Measurements from ENCODE around the gene LEAP2. TPM values are rescaled to one million over a fixed set of nuclear protein-coding genes. Genes with fewer than 3 reads are reported as not detected.

LEAP2 gene
- 2.3 TPM for polyA plus RNA-seq (2013, experiment 1 of 4)
- polyA plus RNA-seq (2013, experiment 2 of 4): 2.8 TPM
- 1.5 TPM for polyA plus RNA-seq (2013, experiment 3 of 4)
- 2.5 TPM for polyA plus RNA-seq (2013, experiment 4 of 4)

- H3K27me3 ChIP-seq (ENCODE audit: control insufficient read depth, insufficient read depth, low read length, poor library complexity, severe bottlenecking): no peaks in the 10 kb centered on the region
- H3K9me3 ChIP-seq (ENCODE audit: control insufficient read depth, low read length): no peaks in the 10 kb centered on the region
- H3K4me1 ChIP-seq (ENCODE audit: control insufficient read depth, insufficient read depth, low read length): no peaks in the 10 kb centered on the region
- H3K36me3 ChIP-seq (ENCODE audit: control insufficient read depth, insufficient read depth, low read length): peaks cover 7% of the 10 kb centered on the region
- no peak within 1 kb of the TSS for H3K4me3 ChIP-seq (ENCODE audit: insufficient read depth, low read depth, low read length)
- WGBS, 2 experiments: 91% methylated on average over 6 of the region's 6 CpGs
- no peak within 1 kb of the TSS for H3K27ac ChIP-seq (ENCODE audit: insufficient read depth, low read depth, low read length, poor library complexity, severe bottlenecking)
These were observed at the start of gene LEAP2 for GRCh38 chr5:132873119-132873929. TSS of gene LEAP2 (plus strand) at chr5:132873668. CDS start at chr5:132873695, 27 bp downstream.

GRCh38 chr5:132824426-132824825 lies 49.0 kb upstream of the LEAP2 start:
- Histone ChIP-seq H3K27me3 (ENCODE audit: control insufficient read depth, insufficient read depth, low read length, poor library complexity, severe bottlenecking) (peaks cover 92% of the 10 kb centered on the region), H3K9me3 (ENCODE audit: control insufficient read depth, low read length) (no peaks in the 10 kb centered on the region), H3K4me3 (ENCODE audit: insufficient read depth, low read depth, low read length) (no peak overlapping the region), H3K27ac (ENCODE audit: insufficient read depth, low read depth, low read length, poor library complexity, severe bottlenecking) (no peak overlapping the region), H3K4me1 (ENCODE audit: control insufficient read depth, insufficient read depth, low read length) (no peaks in the 10 kb centered on the region), H3K36me3 (ENCODE audit: control insufficient read depth, insufficient read depth, low read length) (no peaks in the 10 kb centered on the region)
- WGBS, 2 experiments: 93% methylated on average over 3 of the region's 3 CpGs

GRCh38 chr5:132825033-132825833 lies 48.2 kb upstream of the LEAP2 start:
- peak overlapping the region; percentile 26 for H3K4me3 ChIP-seq (ENCODE audit: insufficient read depth, low read depth, low read length)
- H3K4me1 ChIP-seq (ENCODE audit: control insufficient read depth, insufficient read depth, low read length): no peaks in the 10 kb centered on the region
- H3K27me3 ChIP-seq (ENCODE audit: control insufficient read depth, insufficient read depth, low read length, poor library complexity, severe bottlenecking): peaks cover 100% of the 10 kb centered on the region
- no peaks in the 10 kb centered on the region for H3K36me3 ChIP-seq (ENCODE audit: control insufficient read depth, insufficient read depth, low read length)
- H3K27ac ChIP-seq (ENCODE audit: insufficient read depth, low read depth, low read length, poor library complexity, severe bottlenecking): no peak overlapping the region
- WGBS, 2 experiments: 18% methylated on average over 71 of the region's 71 CpGs
- no peaks in the 10 kb centered on the region for H3K9me3 ChIP-seq (ENCODE audit: control insufficient read depth, low read length)

GRCh38 chr5:132825834-132826391 lies 47.6 kb upstream of the LEAP2 start:
- H3K4me3 ChIP-seq (ENCODE audit: insufficient read depth, low read depth, low read length): peak overlapping the region; percentile 26

GRCh38 chr5:132826424-132827082 lies 46.9 kb upstream of the LEAP2 start:
- no peaks in the 10 kb centered on the region for H3K4me1 ChIP-seq (ENCODE audit: control insufficient read depth, insufficient read depth, low read length)
- H3K27me3 ChIP-seq (ENCODE audit: control insufficient read depth, insufficient read depth, low read length, poor library complexity, severe bottlenecking): peaks cover 100% of the 10 kb centered on the region
- H3K4me3 ChIP-seq (ENCODE audit: insufficient read depth, low read depth, low read length): no peak overlapping the region
- 68 to 76% methylated on average over 6 of the region's 6 CpGs for WGBS, 2 experiments
- no peaks in the 10 kb centered on the region for H3K9me3 ChIP-seq (ENCODE audit: control insufficient read depth, low read length)
- no peak overlapping the region for H3K27ac ChIP-seq (ENCODE audit: insufficient read depth, low read depth, low read length, poor library complexity, severe bottlenecking)
- H3K36me3 ChIP-seq (ENCODE audit: control insufficient read depth, insufficient read depth, low read length): no peaks in the 10 kb centered on the region

More at GRCh38 chr5:132825834-132826391, 47.6 kb upstream of the LEAP2 start:
- H3K36me3 ChIP-seq (ENCODE audit: control insufficient read depth, insufficient read depth, low read length): no peaks in the 10 kb centered on the region
- no peaks in the 10 kb centered on the region for H3K4me1 ChIP-seq (ENCODE audit: control insufficient read depth, insufficient read depth, low read length)
- peaks cover 100% of the 10 kb centered on the region for H3K27me3 ChIP-seq (ENCODE audit: control insufficient read depth, insufficient read depth, low read length, poor library complexity, severe bottlenecking)
- WGBS, 2 experiments: 11 to 12% methylated on average over 43 of the region's 43 CpGs
- H3K27ac ChIP-seq (ENCODE audit: insufficient read depth, low read depth, low read length, poor library complexity, severe bottlenecking): no peak overlapping the region
- H3K9me3 ChIP-seq (ENCODE audit: control insufficient read depth, low read length): no peaks in the 10 kb centered on the region

GRCh38 chr5:132827943-132828673 lies 45.4 kb upstream of the LEAP2 start:
- H3K4me1 ChIP-seq (ENCODE audit: control insufficient read depth, insufficient read depth, low read length): no peaks in the 10 kb centered on the region
- no peak overlapping the region for H3K4me3 ChIP-seq (ENCODE audit: insufficient read depth, low read depth, low read length)
- no peaks in the 10 kb centered on the region for H3K36me3 ChIP-seq (ENCODE audit: control insufficient read depth, insufficient read depth, low read length)
- H3K9me3 ChIP-seq (ENCODE audit: control insufficient read depth, low read length): no peaks in the 10 kb centered on the region
- no peak overlapping the region for H3K27ac ChIP-seq (ENCODE audit: insufficient read depth, low read depth, low read length, poor library complexity, severe bottlenecking)
- H3K27me3 ChIP-seq (ENCODE audit: control insufficient read depth, insufficient read depth, low read length, poor library complexity, severe bottlenecking): peaks cover 99% of the 10 kb centered on the region
- 87 to 89% methylated on average over 4 of the region's 4 CpGs for WGBS, 2 experiments

GRCh38 chr5:132828846-132829494 lies 44.5 kb upstream of the LEAP2 start:
- H3K4me1 ChIP-seq (ENCODE audit: control insufficient read depth, insufficient read depth, low read length): no peaks in the 10 kb centered on the region
- WGBS, 2 experiments: 84 to 91% methylated on average over 4 of the region's 4 CpGs
- no peaks in the 10 kb centered on the region for H3K36me3 ChIP-seq (ENCODE audit: control insufficient read depth, insufficient read depth, low read length)
- H3K9me3 ChIP-seq (ENCODE audit: control insufficient read depth, low read length): no peaks in the 10 kb centered on the region
- peaks cover 95% of the 10 kb centered on the region for H3K27me3 ChIP-seq (ENCODE audit: control insufficient read depth, insufficient read depth, low read length, poor library complexity, severe bottlenecking)
- H3K4me3 ChIP-seq (ENCODE audit: insufficient read depth, low read depth, low read length): no peak overlapping the region
- H3K27ac ChIP-seq (ENCODE audit: insufficient read depth, low read depth, low read length, poor library complexity, severe bottlenecking): no peak overlapping the region

- peaks cover 86% of the 10 kb centered on the region for H3K27me3 ChIP-seq (ENCODE audit: control insufficient read depth, insufficient read depth, low read length, poor library complexity, severe bottlenecking)
- H3K9me3 ChIP-seq (ENCODE audit: control insufficient read depth, low read length): no peaks in the 10 kb centered on the region
- H3K36me3 ChIP-seq (ENCODE audit: control insufficient read depth, insufficient read depth, low read length): no peaks in the 10 kb centered on the region
- H3K4me3 ChIP-seq (ENCODE audit: insufficient read depth, low read depth, low read length): peak overlapping the region; percentile 43
- WGBS, 2 experiments: 9% methylated on average over 75 of the region's 75 CpGs
- H3K4me1 ChIP-seq (ENCODE audit: control insufficient read depth, insufficient read depth, low read length): no peaks in the 10 kb centered on the region
- H3K27ac ChIP-seq (ENCODE audit: insufficient read depth, low read depth, low read length, poor library complexity, severe bottlenecking): no peak overlapping the region
These were observed 43.6 kb upstream of the LEAP2 start for GRCh38 chr5:132829742-132830435.
